Measurements from ENCODE around the gene TEX13A.

The TEX13A gene

GRCh38 chrX:105220636-105221035 lies at the start of gene TEX13A:
Gene TEX13A, minus strand, starts transcription at chrX:105220694. Its CDS starts 297 bp downstream, at chrX:105220397.
- no peak for DNase-seq (ENCODE audit: extremely low spot score)
- CTCF ChIA-PET = no interaction called here
- POLR2A ChIA-PET = no interaction called here
- TF ChIP-seq CTBP1 (IDR thresholded peaks at IDR 0.05; ENCODE audit: borderline replicate concordance) (no peak), LEF1 (IDR thresholded peaks at IDR 0.05; ENCODE audit: borderline replicate concordance) (no peak), FOXM1 (IDR thresholded peaks at IDR 0.05; ENCODE audit: borderline replicate concordance) (no peak), NFRKB (IDR thresholded peaks at IDR 0.05) (no peak), BHLHE40 (IDR thresholded peaks at IDR 0.05; ENCODE audit: borderline replicate concordance) (0 out of 2 replicates have a peak, but pooled peaks have one; percentile 30)

GRCh38 chrX:105269386-105269785 lies 48.9 kb upstream of the TEX13A start:
- TF ChIP-seq NFRKB (IDR thresholded peaks at IDR 0.05) (no peak), FOXM1 (IDR thresholded peaks at IDR 0.05; ENCODE audit: borderline replicate concordance) (no peak)
- ChIA-PET CTCF (no interaction called here), POLR2A (no interaction called here)
- no peak for DNase-seq (ENCODE audit: extremely low spot score)

GRCh38 chrX:105267167-105267566 lies 46.7 kb upstream of the TEX13A start:
- CTCF ChIA-PET = no interaction called here
- no peak for TF ChIP-seq LEF1 (IDR thresholded peaks at IDR 0.05; ENCODE audit: borderline replicate concordance)
- TF ChIP-seq NFRKB (IDR thresholded peaks at IDR 0.05) = no peak
- POLR2A ChIA-PET = no interaction called here
- DNase-seq (ENCODE audit: extremely low spot score) = no peak

DNA sequence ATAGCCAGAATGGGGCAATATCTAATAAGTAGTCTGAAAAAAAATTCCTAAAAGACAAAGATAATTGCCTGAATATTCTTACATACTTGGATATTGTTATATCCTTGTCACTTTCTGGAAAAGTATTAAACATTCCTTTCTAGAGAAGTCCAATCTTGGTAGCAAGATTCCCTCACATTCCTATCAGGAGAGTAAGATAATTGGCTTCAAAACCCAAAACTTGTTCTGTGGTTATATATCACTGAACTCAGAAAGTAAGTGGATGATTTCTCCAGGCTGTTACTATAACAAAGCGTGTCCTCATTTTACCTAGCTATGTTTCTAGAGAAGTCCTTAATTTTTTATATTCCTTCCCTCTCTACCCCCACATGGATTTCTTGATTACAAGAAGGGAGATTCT lies 46.0 kb upstream of the TEX13A start:
- CTCF ChIA-PET = no interaction called here
- POLR2A ChIA-PET = no interaction called here
- TF ChIP-seq ELF4 (IDR thresholded peaks at IDR 0.05) = no peak
- no peak for TF ChIP-seq SP1 (IDR thresholded peaks at IDR 0.05)
- TF ChIP-seq SUZ12 (IDR thresholded peaks at IDR 0.05) = no peak
- TF ChIP-seq HDGF (IDR thresholded peaks at IDR 0.05; ENCODE audit: borderline replicate concordance) = no peak
- TF ChIP-seq ZNF384 (IDR thresholded peaks at IDR 0.05) = no peak
- no peak for TF ChIP-seq BHLHE40 (IDR thresholded peaks at IDR 0.05; ENCODE audit: borderline replicate concordance)
- no peak for TF ChIP-seq FOXK2 (IDR thresholded peaks at IDR 0.05)
- TF ChIP-seq FOXA1 (IDR thresholded peaks at IDR 0.05) = no peak
- TF ChIP-seq, protein P1, sequence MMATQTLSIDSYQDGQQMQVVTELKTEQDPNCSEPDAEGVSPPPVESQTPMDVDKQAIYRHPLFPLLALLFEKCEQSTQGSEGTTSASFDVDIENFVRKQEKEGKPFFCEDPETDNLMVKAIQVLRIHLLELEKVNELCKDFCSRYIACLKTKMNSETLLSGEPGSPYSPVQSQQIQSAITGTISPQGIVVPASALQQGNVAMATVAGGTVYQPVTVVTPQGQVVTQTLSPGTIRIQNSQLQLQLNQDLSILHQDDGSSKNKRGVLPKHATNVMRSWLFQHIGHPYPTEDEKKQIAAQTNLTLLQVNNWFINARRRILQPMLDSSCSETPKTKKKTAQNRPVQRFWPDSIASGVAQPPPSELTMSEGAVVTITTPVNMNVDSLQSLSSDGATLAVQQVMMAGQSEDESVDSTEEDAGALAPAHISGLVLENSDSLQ (IDR thresholded peaks at IDR 0.05) = no peak
- TF ChIP-seq L3MBTL2 (conservative IDR thresholded peaks at IDR 0.05) = no peak
- TF ChIP-seq LEF1 (IDR thresholded peaks at IDR 0.05; ENCODE audit: borderline replicate concordance) = no peak
- no peak for TF ChIP-seq FOXM1 (IDR thresholded peaks at IDR 0.05; ENCODE audit: borderline replicate concordance)
- TF ChIP-seq TARDBP (IDR thresholded peaks at IDR 0.05) = no peak
- TF ChIP-seq ARNT (IDR thresholded peaks at IDR 0.05) = no peak
- TF ChIP-seq CTBP1 (IDR thresholded peaks at IDR 0.05; ENCODE audit: borderline replicate concordance) = no peak
- TF ChIP-seq NFRKB (IDR thresholded peaks at IDR 0.05) = no peak
- DNase-seq (ENCODE audit: extremely low spot score) = no peak

DNA sequence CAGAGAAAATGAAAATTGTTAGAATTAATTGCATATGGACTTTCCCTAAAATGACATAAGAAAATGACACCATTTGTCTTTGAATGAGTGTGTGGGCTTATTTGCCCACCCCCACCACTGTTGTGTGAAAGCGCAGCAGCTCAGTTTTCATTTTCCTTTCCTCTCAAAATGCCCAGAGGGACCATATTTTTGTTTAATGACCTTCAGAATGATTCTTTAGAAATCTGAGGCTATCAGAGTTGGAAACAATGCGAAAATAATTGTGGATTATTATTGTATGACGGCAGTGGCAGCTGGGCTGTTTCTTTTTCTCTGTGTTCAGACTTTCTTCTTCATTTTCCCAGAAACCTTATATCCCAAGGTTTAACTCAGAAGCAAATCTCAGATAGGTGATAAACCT lies 44.6 kb upstream of the TEX13A start:
- POLR2A ChIA-PET = no interaction called here
- TF ChIP-seq ARNT (IDR thresholded peaks at IDR 0.05) (no peak), FOXK2 (IDR thresholded peaks at IDR 0.05) (no peak)
- CTCF ChIA-PET = no interaction called here
- DNase-seq (ENCODE audit: extremely low spot score) = no peak

DNA sequence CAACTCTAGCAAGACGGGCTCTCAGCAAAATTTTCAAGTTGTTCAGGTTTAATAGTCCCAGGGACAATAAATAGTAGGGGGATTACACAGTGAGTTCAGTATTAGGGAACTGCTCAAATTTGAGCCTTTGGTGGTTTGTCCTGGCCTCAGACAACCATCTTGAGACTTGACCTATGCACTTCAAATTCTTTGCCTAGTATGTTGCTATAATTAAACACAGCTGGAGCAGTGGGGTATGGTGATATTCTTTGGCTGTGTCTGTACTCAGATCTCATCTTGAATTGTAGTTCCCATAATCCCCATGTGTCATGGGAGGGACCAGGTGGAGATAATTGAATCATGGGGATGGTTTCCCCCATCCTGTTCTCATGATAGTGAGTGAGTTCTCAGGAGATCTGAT lies 43.3 kb upstream of the TEX13A start:
- no peak for TF ChIP-seq ARNT (IDR thresholded peaks at IDR 0.05)
- TF ChIP-seq, protein P1 (IDR thresholded peaks at IDR 0.05) = no peak
- no peak for TF ChIP-seq SUZ12 (IDR thresholded peaks at IDR 0.05)
- no peak for TF ChIP-seq HDGF (IDR thresholded peaks at IDR 0.05; ENCODE audit: borderline replicate concordance)
- no peak for TF ChIP-seq TARDBP (IDR thresholded peaks at IDR 0.05)
- TF ChIP-seq FOXM1 (IDR thresholded peaks at IDR 0.05; ENCODE audit: borderline replicate concordance) = no peak
- no peak for TF ChIP-seq LEF1 (IDR thresholded peaks at IDR 0.05; ENCODE audit: borderline replicate concordance)
- TF ChIP-seq ZNF384 (IDR thresholded peaks at IDR 0.05) = no peak
- TF ChIP-seq FOXK2 (IDR thresholded peaks at IDR 0.05) = no peak
- TF ChIP-seq FOXA1 (IDR thresholded peaks at IDR 0.05) = no peak
- no peak for TF ChIP-seq ELF4 (IDR thresholded peaks at IDR 0.05)
- no peak for TF ChIP-seq BHLHE40 (IDR thresholded peaks at IDR 0.05; ENCODE audit: borderline replicate concordance)
- no peak for TF ChIP-seq NFRKB (IDR thresholded peaks at IDR 0.05)
- TF ChIP-seq L3MBTL2 (conservative IDR thresholded peaks at IDR 0.05) = no peak
- TF ChIP-seq CTBP1 (IDR thresholded peaks at IDR 0.05; ENCODE audit: borderline replicate concordance) = no peak
- no peak for DNase-seq (ENCODE audit: extremely low spot score)
- CTCF ChIA-PET = no interaction called here
- POLR2A ChIA-PET = no interaction called here

GRCh38 chrX:105263171-105263570 lies 42.7 kb upstream of the TEX13A start:
- ChIA-PET CTCF (no interaction called here), POLR2A (no interaction called here)
- TF ChIP-seq FOXK2 (IDR thresholded peaks at IDR 0.05) = no peak
- no peak for TF ChIP-seq CTBP1 (IDR thresholded peaks at IDR 0.05; ENCODE audit: borderline replicate concordance)
- TF ChIP-seq L3MBTL2 (conservative IDR thresholded peaks at IDR 0.05) = no peak
- TF ChIP-seq ZNF384 (IDR thresholded peaks at IDR 0.05) = no peak
- no peak for TF ChIP-seq FOXA1 (IDR thresholded peaks at IDR 0.05)
- no peak for TF ChIP-seq LEF1 (IDR thresholded peaks at IDR 0.05; ENCODE audit: borderline replicate concordance)
- TF ChIP-seq TARDBP (IDR thresholded peaks at IDR 0.05) = no peak
- DNase-seq (ENCODE audit: extremely low spot score) = no peak
